ENCODE results near the gene DHRS3. TPM values are rescaled to one million over a fixed set of nuclear protein-coding genes. Genes with fewer than 3 reads are reported as not detected.

DHRS3 gene
- total and polyA plus RNA-seq, 2 of the 13 experiments (the other 11 are each of a cell fraction or from before 2014, with no cell fraction given): 48.5 to 90.5 TPM

- TF ChIP-seq ZNF687 (CRISPR knock-in tag; IDR thresholded peaks at IDR 0.05) (peak; percentile 61), TEAD2 (CRISPR knock-in tag; IDR thresholded peaks at IDR 0.05) (0 out of 2 replicates have a peak, but pooled peaks have one; percentile 3), BCL6 (CRISPR knock-in tag; IDR thresholded peaks at IDR 0.05) (0 out of 2 replicates have a peak, but pooled peaks have one; percentile 4), RCOR2 (CRISPR knock-in tag; IDR thresholded peaks at IDR 0.05) (peak; percentile 20; the same call in 1 of the 2 replicates), WIZ (CRISPR knock-in tag; IDR thresholded peaks at IDR 0.05) (no peak), ZMYM4 (CRISPR knock-in tag; IDR thresholded peaks at IDR 0.05) (no peak), ZBTB7A (CRISPR knock-in tag; IDR thresholded peaks at IDR 0.05) (peak; percentile 57; the same call in 1 of the 2 replicates), KDM1A (CRISPR knock-in tag; IDR thresholded peaks at IDR 0.05) (peak; percentile 84), DPF2 (CRISPR knock-in tag; IDR thresholded peaks at IDR 0.05; ENCODE audit: borderline replicate concordance, low read depth) (no peak), ZMYM3 (CRISPR knock-in tag; IDR thresholded peaks at IDR 0.05) (peak; percentile 91), HCFC1 (IDR thresholded peaks at IDR 0.05; ENCODE audit: low read depth, low read length) (no peak), ZNF142 (CRISPR knock-in tag; IDR thresholded peaks at IDR 0.05) (0 out of 2 replicates have a peak, but pooled peaks have one; percentile 15), ZFX (CRISPR knock-in tag; IDR thresholded peaks at IDR 0.05; ENCODE audit: low read depth) (peak; percentile 18; the same call in 1 of the 2 replicates), MEIS2 (CRISPR knock-in tag; IDR thresholded peaks at IDR 0.05) (0 out of 2 replicates have a peak, but pooled peaks have one; percentile 55), ZBTB43 (CRISPR knock-in tag; conservative IDR thresholded peaks at IDR 0.05) (no peak)
These were observed 77.3 kb downstream of the DHRS3 start (continued) for GRCh38 chr1:12540580-12541273.
